HS-27A (cell line): ENCODE data around the gene VCAM1.
A peak's percentile ranks its signal among the peaks of the same experiment; 100 is the strongest.

Source experiments
- DNase-seq: peaks from one replicate; pipeline ENCODE4 v3.0.0-alpha.2; 2012; ENCODE audit warnings: low read depth, missing footprints

Gene VCAM1

GRCh38 chr1:100724281-100724680, 4.7 kb downstream of the VCAM1 start:
- no peak for DNase-seq

GRCh38 chr1:100730130-100730529, 10.6 kb downstream of the VCAM1 start:
- no peak for DNase-seq

GRCh38 chr1:100731309-100731708, 11.8 kb downstream of the VCAM1 start:
- DNase-seq, result no peak

- DNase-seq, result no peak
These were observed 12.2 kb downstream of the VCAM1 start for GRCh38 chr1:100731758-100732157.

GRCh38 chr1:100734676-100735075, 15.1 kb downstream of the VCAM1 start:
- peak; percentile 17 for DNase-seq

GRCh38 chr1:100735244-100735643, 15.7 kb downstream of the VCAM1 start:
- DNase-seq, result no peak

GRCh38 chr1:100736324-100736723, 16.8 kb downstream of the VCAM1 start:
- no peak for DNase-seq

GRCh38 chr1:100736746-100737145, 17.2 kb downstream of the VCAM1 start:
- no peak for DNase-seq

GRCh38 chr1:100746542-100746932, 27.0 kb downstream of the VCAM1 start:
- DNase-seq, result no peak

- DNase-seq, result no peak
These were observed 28.2 kb downstream of the VCAM1 start for GRCh38 chr1:100747771-100748170.

GRCh38 chr1:100750005-100750885, 30.7 kb downstream of the VCAM1 start:
- DNase-seq, result no peak

GRCh38 chr1:100752791-100753190, 33.2 kb downstream of the VCAM1 start:
- DNase-seq, result no peak

- no peak for DNase-seq
These were observed 38.4 kb downstream of the VCAM1 start for GRCh38 chr1:100757946-100758345.

GRCh38 chr1:100759188-100759587, 39.6 kb downstream of the VCAM1 start:
- DNase-seq, result no peak

GRCh38 chr1:100760511-100760910, 41.0 kb downstream of the VCAM1 start:
- DNase-seq, result no peak

- no peak for DNase-seq
These were observed 42.9 kb downstream of the VCAM1 start for GRCh38 chr1:100762461-100762860.

GRCh38 chr1:100767176-100767890, 47.8 kb downstream of the VCAM1 start:
- no peak for DNase-seq

- DNase-seq, result no peak
These were observed 49.8 kb downstream of the VCAM1 start for GRCh38 chr1:100769323-100769722.

- no peak for DNase-seq
These were observed 50.5 kb downstream of the VCAM1 start for GRCh38 chr1:100769906-100770646.

- DNase-seq, result no peak
These were observed 53.9 kb downstream of the VCAM1 start for GRCh38 chr1:100773444-100773843.

GRCh38 chr1:100774370-100774769, 54.8 kb downstream of the VCAM1 start:
- no peak for DNase-seq

- no peak for DNase-seq
These were observed 55.9 kb downstream of the VCAM1 start for GRCh38 chr1:100775483-100775882.

GRCh38 chr1:100778748-100779147, 59.2 kb downstream of the VCAM1 start:
- DNase-seq, result no peak
